ENCODE results near the gene SLC22A12. TPM values are rescaled to one million over a fixed set of nuclear protein-coding genes. Genes with fewer than 3 reads are reported as not detected.

SLC22A12 gene
- polyA plus RNA-seq, 4 donors = 3.3 to 5.3 (median 5.2) TPM

DNA sequence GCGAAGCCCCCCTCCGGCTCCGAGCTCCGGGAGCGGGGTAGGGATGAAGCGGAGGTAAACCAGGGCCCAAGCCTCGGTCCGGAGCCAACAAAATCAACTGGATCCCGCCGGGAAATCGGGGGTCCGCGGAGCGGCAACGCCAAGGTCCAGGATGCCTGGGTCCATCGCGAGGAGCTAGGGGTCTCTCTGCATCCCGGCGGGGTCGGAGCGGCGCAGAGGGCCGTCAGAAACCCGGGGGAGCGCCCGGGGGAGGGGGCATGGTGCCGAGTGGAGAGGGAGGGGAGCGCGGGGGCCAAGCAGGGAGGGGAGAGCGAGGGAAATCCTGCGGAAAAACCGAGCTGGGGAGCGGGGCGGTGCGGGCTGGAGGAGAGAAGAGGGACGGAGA, 51.8 kb downstream of the SLC22A12 start:
- no peak for DNase-seq (ENCODE audit: low read depth in 4 of 4, low spot score in 3 of 4)

DNA sequence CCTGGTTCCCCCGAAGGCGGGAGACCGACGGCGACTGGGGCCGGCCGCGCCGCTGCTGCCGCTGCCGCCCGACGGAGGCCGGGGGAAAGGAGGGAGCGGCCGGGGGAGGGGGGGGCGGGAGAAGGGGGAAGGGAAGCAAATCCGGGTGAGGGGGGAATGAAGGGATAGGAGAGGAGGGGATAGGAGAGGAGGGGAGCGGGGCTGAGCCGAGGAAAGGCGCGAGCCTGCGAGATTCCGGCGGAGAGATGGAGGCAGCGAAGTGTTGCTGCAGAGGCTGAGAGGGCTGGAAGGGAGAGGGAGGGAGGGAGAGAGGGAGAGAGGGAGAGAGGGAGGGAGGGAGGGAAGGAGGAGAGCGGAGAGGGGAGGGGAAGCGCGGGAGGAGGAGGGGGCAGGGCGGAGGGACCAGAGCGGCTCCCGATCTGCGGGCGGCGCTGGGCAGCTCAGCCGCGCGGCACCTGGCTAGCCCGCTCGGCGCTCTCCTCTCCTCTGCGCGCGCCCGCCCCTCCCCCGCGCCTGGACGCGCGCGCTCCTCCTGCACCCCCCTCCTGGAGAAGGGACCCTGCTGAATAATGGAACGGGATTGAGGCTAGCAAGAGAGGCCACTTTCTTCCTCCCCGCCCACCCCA, 52.3 kb downstream of the SLC22A12 start:
- peak in 1 of 4 donors; percentile 62 for DNase-seq (ENCODE audit: low read depth in 4 of 4, low spot score in 3 of 4)

DNA sequence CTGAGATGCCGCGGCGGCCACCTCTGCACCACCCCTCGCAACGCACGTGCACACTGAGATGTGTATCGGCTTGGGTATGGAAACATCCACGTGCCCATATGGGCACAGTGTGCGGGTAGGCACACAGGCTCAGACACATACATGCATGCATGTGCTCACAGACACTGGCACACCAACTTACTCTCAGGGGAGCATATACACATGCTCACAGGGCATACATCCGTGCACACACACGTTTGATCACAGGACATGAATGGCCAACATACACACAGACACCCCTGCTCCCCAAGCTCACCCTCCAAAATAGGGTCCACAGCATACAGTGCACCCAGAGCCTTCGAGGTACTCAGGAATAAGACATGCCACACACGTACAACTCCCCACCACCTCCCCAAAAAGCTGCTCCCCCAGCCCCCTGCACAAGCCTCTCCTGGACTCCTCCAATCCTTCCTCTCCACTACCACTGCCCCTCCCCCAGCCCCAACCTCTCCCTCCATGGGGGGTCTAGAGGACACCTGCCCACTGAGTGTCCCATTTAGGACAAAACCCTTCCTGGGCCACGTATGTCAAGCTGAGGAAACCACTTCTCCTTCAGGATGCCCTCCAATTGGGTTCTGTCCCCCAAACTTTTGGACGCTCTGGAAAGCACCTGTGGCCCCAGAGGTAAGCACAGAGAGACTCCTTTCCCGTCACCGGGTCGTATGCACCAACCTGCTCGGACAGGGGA, 53.1 kb downstream of the SLC22A12 start:
- DNase-seq (ENCODE audit: low read depth in 4 of 4, low spot score in 3 of 4) = no peak

DNA sequence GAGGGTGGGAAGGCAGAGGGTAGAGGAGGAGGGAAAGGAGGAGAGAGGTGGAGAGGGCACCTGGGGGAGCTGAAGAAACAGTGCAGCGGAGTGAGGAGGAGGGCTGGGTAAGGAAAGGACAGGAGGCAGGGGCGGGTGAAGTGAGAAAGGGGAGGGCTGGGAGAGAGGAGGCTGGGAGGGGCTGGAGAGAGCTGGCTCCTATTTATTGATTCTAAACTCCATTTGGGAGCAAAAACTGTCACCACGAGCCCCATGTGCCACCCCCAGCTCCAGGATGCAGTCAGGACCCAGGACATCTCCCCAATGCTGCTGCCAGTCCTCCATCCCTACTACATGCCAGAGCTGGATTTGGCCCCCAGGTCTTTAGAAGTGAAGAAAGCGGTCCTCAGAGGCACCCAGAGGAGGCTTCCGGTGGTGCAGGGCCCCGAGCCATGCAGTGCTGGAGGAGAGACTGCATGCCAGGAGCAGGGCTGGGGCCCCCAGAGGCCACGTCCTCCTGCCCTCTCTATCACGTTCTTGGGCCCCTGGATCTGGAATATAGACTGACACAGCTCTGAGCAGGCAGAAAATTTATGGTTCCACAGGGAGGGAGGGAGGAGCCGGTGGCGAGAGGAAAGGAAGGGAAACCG, 53.7 kb downstream of the SLC22A12 start:
- DNase-seq (ENCODE audit: low read depth in 4 of 4, low spot score in 3 of 4) = no peak

DNA sequence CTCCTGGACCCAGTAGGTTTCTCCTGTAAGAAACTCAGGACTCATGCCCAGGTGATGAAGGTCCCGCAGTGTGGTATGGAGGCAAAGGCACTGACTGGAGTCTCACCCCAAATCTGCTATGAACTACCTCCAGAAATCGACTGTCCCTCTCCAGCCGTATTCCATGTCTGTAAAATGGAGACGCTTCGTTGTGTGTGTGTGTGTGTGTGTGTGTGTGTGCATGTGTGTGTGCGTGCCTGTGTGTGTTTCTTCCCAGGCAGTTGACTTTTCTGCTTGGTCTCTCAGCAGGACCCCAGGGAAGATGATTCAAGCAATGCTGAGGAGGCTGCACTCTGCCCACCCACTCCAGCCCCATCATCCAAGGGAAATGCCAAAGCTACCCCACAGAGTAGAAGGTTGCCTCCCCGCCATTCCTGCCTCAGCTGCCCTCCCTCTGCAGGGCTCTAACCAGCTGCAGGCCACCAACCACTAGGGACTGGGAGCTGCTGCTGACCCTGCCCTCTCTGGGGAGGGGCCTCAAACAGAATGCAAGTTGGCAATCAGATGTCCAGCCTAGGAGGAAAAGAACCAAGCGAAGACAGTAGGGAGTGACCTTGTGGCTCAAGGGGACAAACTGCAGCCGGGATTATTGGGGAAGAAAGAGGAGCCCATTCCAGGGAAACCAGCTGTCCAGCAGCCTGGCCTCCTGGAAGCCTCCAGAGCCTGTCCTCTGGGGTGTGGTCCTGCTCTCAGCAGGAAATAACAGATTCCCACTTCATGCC, 56.2 kb downstream of the SLC22A12 start:
- DNase-seq (ENCODE audit: low read depth in 4 of 4, low spot score in 3 of 4) = no peak

DNA sequence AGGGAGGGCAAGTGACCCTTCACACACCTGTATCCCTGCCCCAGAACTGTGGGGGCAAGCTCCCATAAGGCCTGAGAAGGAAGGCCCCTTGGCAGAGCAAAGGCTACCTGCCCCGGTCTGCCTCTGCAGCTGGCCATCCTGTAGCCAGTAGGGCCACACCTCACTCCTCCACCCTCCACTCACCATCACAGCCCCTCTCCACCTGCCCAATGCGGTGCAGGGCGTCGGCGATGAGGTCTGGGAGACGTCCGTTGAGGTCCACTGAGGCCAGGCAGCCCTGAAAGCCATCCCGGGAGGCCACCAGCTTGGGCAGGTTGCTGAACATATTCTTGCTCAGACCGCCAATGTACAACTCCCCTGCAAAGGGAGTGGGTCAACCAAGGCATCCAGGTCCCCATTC, 57.5 kb downstream of the SLC22A12 start:
- DNase-seq (ENCODE audit: low read depth in 4 of 4, low spot score in 3 of 4) = no peak

DNA sequence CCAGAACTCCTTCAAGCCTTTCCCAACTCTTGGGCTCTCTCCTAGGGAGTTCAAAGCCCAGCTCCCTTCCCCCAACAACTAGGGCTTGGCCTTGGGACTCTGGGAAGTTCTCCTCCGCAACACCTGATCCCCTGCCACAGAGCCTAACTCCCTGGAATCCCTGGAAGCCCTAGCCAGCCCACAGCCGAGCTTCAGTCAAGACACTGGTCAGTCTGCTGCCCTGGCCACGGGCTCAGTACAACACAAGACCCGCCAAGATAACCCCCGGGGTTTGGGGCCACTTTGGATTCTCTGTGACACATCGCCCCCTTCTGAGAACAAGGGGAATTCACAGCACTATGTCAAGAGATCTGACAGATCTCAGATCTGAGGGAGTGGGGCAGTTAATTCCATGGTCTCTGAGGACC, 58.3 kb downstream of the SLC22A12 start:
- no peak for DNase-seq (ENCODE audit: low read depth in 4 of 4, low spot score in 3 of 4)

DNA sequence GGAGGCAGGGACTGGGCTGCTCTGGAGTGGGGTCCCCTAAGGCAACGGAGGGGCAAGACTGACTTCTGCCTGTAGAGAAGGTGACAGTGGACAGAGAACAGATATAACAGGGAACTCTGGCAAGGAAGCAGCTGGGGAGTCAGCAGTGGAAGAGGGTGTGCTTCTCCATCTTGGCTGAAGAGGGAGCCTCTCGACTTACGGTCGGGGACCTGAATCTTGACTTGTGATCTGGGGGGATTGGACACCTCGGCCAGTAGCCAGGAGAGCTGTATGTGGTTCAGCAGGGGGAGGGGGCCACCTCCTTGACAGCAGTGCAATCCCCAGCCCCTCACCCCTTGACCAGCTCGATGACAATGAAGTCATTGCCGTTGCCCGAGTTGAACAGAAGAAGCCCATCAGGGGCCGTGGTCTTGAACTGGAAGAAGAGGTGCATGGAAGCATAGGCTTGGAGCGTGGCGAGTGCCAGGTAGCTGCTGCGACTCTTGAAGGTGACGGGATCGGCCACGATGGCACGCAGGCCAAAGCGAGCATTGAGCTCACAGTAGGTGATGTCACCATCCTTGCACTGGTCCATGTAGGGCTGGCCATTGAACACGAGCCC, 60.0 kb downstream of the SLC22A12 start:
- DNase-seq (ENCODE audit: low read depth in 4 of 4, low spot score in 3 of 4) = no peak

Other genes starting within 250 kb of the SLC22A12 start
- gene RPS6KA4, start 232.1 kb upstream of the SLC22A12 start, polyA plus RNA-seq (ENCODE audit: insufficient read length in 4 of 4) = 10 to 100 TPM; 10.5 to 15.4 (median 11.5) TPM
- gene SLC22A11, start 35.3 kb upstream of the SLC22A12 start, polyA plus RNA-seq (ENCODE audit: insufficient read length in 4 of 4) = 10 to 100 TPM; 18.7 to 35.7 (median 27.6) TPM
- gene NRXN2, start 132.0 kb downstream of the SLC22A12 start, polyA plus RNA-seq (ENCODE audit: insufficient read length in 4 of 4) = 10 to 100 TPM; 15.5 to 27.8 (median 17.0) TPM
- gene RASGRP2, start 152.9 kb downstream of the SLC22A12 start, polyA plus RNA-seq (ENCODE audit: insufficient read length in 4 of 4) = 1 to 10 TPM; 3.3 to 6.4 (median 5.4) TPM
- gene PYGM, start 168.8 kb downstream of the SLC22A12 start, polyA plus RNA-seq (ENCODE audit: insufficient read length in 4 of 4) = 1 to 10 TPM; 1.5 to 3.0 (median 2.5) TPM
- 100 to 1,000 TPM; 304 to 417 (median 318) TPM for gene SF1, start 187.3 kb downstream of the SLC22A12 start, polyA plus RNA-seq (ENCODE audit: insufficient read length in 4 of 4)
- 10 to 100 TPM; 21.4 to 21.5 (median 21.4) TPM for gene MAP4K2, start 212.0 kb downstream of the SLC22A12 start, polyA plus RNA-seq (ENCODE audit: insufficient read length in 4 of 4)
- gene MEN1, start 219.3 kb downstream of the SLC22A12 start, polyA plus RNA-seq (ENCODE audit: insufficient read length in 4 of 4) = 10 to 100 TPM; 35.0 to 46.6 (median 40.6) TPM

Measured in right renal pelvis (tissue), 4 donors.